Activated T-helper 2 cell treated with anti-CD3 and anti-CD28 coated beads, Interferon-gamma antibody, Interleukin-2, Interleukin-4, amounts not matched to agents 10 μg/mL and 5 μg/mL and 100 μg/mL, durations not matched to agents 14 hours and 24 hours and 36 hours (primary cell): ENCODE measurements around the gene EZH1. TPM values are rescaled to one million over a fixed set of nuclear protein-coding genes. Genes with fewer than 3 reads are reported as not detected.

Experiments used
- DNase-seq: peaks from one replicate; pipeline ENCODE4 v3.0.0; 2021; ENCODE audit warnings: low spot score
- H3K27ac Mint-ChIP-seq: one replicate; pipeline ENCODE4 v1.8.0; 2021; ENCODE audit warnings: mixed read lengths
- H3K27me3 Mint-ChIP-seq: one replicate; pipeline ENCODE4 v1.8.0; 2021; ENCODE audit warnings: low read depth, mixed read lengths
- H3K36me3 Mint-ChIP-seq: one replicate; pipeline ENCODE4 v1.8.0; 2021; ENCODE audit warnings: low read depth, mixed read lengths
- H3K4me1 Mint-ChIP-seq: one replicate; pipeline ENCODE4 v1.8.0; 2021; ENCODE audit warnings: low read depth, mixed read lengths
- H3K4me3 Mint-ChIP-seq: one replicate; pipeline ENCODE4 v1.8.0; 2021; ENCODE audit warnings: low read depth, mild to moderate bottlenecking, moderate library complexity, mixed read lengths
- H3K9me3 Mint-ChIP-seq: one replicate; pipeline ENCODE4 v1.8.0; 2021; ENCODE audit warnings: mixed read lengths
- intact Hi-C: fragments of 100-400 bp; cut with micrococcal nuclease; formaldehyde crosslinking; loops from one replicate; pipeline ENCODE4 v1.15.1; 2023
- total RNA-seq: library from RNA; stranded (reverse); gene quantifications from 2 replicates; pipeline ENCODE4 v1.2.3, GENCODE V29; 2022

The EZH1 gene
- total RNA-seq, 1 donor from 2014 or later, result 37.1 TPM

GRCh38 chr17:42697108-42697811, 47.6 kb downstream of the EZH1 start:
- Mint-ChIP-seq H3K4me1 (no peaks in the 10 kb centered on the region), H3K27me3 (peaks cover 3% of the 10 kb centered on the region), H3K27ac (no peak overlapping the region), H3K4me3 (no peak overlapping the region), H3K36me3 (peaks cover 25% of the 10 kb centered on the region), H3K9me3 (no peaks in the 10 kb centered on the region)
- intact Hi-C loops, result no loop called here
- DNase-seq, result no peak

GRCh38 chr17:42695500-42695899, 49.3 kb downstream of the EZH1 start:
- no peak overlapping the region for H3K27ac Mint-ChIP-seq
- no peak overlapping the region for H3K4me3 Mint-ChIP-seq
- no peak for DNase-seq
- H3K9me3 Mint-ChIP-seq, result no peaks in the 10 kb centered on the region
- H3K36me3 Mint-ChIP-seq, result peaks cover 7% of the 10 kb centered on the region
- no peaks in the 10 kb centered on the region for H3K4me1 Mint-ChIP-seq
- peaks cover 3% of the 10 kb centered on the region for H3K27me3 Mint-ChIP-seq
- intact Hi-C loops, result no loop called here

GRCh38 chr17:42694524-42694923, 50.3 kb downstream of the EZH1 start:
- intact Hi-C loops, result no loop called here
- DNase-seq, result no peak
- H3K27me3 Mint-ChIP-seq, result peaks cover 3% of the 10 kb centered on the region
- peaks cover 4% of the 10 kb centered on the region for H3K36me3 Mint-ChIP-seq
- no peak overlapping the region for H3K27ac Mint-ChIP-seq
- H3K4me3 Mint-ChIP-seq, result no peak overlapping the region
- no peaks in the 10 kb centered on the region for H3K9me3 Mint-ChIP-seq
- no peaks in the 10 kb centered on the region for H3K4me1 Mint-ChIP-seq

- no peak for DNase-seq
- Mint-ChIP-seq H3K9me3 (no peaks in the 10 kb centered on the region), H3K27me3 (peaks cover 8% of the 10 kb centered on the region), H3K27ac (no peak overlapping the region), H3K36me3 (peaks cover 4% of the 10 kb centered on the region), H3K4me3 (no peak overlapping the region), H3K4me1 (no peaks in the 10 kb centered on the region)
- intact Hi-C loops, result no loop called here
These were observed 52.4 kb downstream of the EZH1 start for GRCh38 chr17:42692489-42692888.

GRCh38 chr17:42691021-42691545, 53.8 kb downstream of the EZH1 start:
- no peak overlapping the region for H3K4me3 Mint-ChIP-seq
- H3K27ac Mint-ChIP-seq, result no peak overlapping the region
- H3K4me1 Mint-ChIP-seq, result no peaks in the 10 kb centered on the region
- H3K27me3 Mint-ChIP-seq, result peaks cover 8% of the 10 kb centered on the region
- no peak for DNase-seq
- H3K9me3 Mint-ChIP-seq, result no peaks in the 10 kb centered on the region
- intact Hi-C loops, result no loop called here
- H3K36me3 Mint-ChIP-seq, result peaks cover 4% of the 10 kb centered on the region

- Mint-ChIP-seq H3K9me3 (no peaks in the 10 kb centered on the region), H3K4me3 (no peak overlapping the region), H3K27ac (no peak overlapping the region), H3K27me3 (peaks cover 12% of the 10 kb centered on the region), H3K36me3 (no peaks in the 10 kb centered on the region), H3K4me1 (no peaks in the 10 kb centered on the region)
- DNase-seq, result no peak
- intact Hi-C loops, result no loop called here
These were observed 54.2 kb downstream of the EZH1 start for GRCh38 chr17:42690596-42690995.

GRCh38 chr17:42687707-42688320, 57.0 kb downstream of the EZH1 start:
- Mint-ChIP-seq H3K4me1 (peaks cover 6% of the 10 kb centered on the region), H3K4me3 (no peak overlapping the region), H3K9me3 (no peaks in the 10 kb centered on the region), H3K36me3 (no peaks in the 10 kb centered on the region), H3K27ac (no peak overlapping the region), H3K27me3 (peaks cover 31% of the 10 kb centered on the region)
- intact Hi-C loops, result no loop called here
- no peak for DNase-seq

GRCh38 chr17:42686520-42687128, 58.2 kb downstream of the EZH1 start:
- H3K4me1 Mint-ChIP-seq, result peaks cover 16% of the 10 kb centered on the region
- DNase-seq, result no peak

GRCh38 chr17:42685831-42686230, 59.0 kb downstream of the EZH1 start:
- Mint-ChIP-seq H3K4me3 (no peak overlapping the region), H3K36me3 (no peaks in the 10 kb centered on the region), H3K27me3 (peaks cover 48% of the 10 kb centered on the region), H3K9me3 (no peaks in the 10 kb centered on the region), H3K4me1 (peaks cover 22% of the 10 kb centered on the region), H3K27ac (no peak overlapping the region)
- intact Hi-C loops, result no loop called here
- no peak for DNase-seq

More at GRCh38 chr17:42686520-42687128, 58.2 kb downstream of the EZH1 start:
- H3K27ac Mint-ChIP-seq, result no peak overlapping the region
- no peaks in the 10 kb centered on the region for H3K9me3 Mint-ChIP-seq
- H3K36me3 Mint-ChIP-seq, result no peaks in the 10 kb centered on the region
- no peak overlapping the region for H3K4me3 Mint-ChIP-seq
- peaks cover 42% of the 10 kb centered on the region for H3K27me3 Mint-ChIP-seq
- intact Hi-C loops, result no loop called here

- DNase-seq, result no peak
- Mint-ChIP-seq H3K4me1 (peaks cover 26% of the 10 kb centered on the region), H3K27ac (no peak overlapping the region), H3K36me3 (no peaks in the 10 kb centered on the region), H3K9me3 (no peaks in the 10 kb centered on the region), H3K4me3 (no peak overlapping the region), H3K27me3 (peaks cover 51% of the 10 kb centered on the region)
- intact Hi-C loops, result no loop called here
These were observed 59.8 kb downstream of the EZH1 start for GRCh38 chr17:42684929-42685556.

- Mint-ChIP-seq H3K36me3 (no peaks in the 10 kb centered on the region), H3K9me3 (no peaks in the 10 kb centered on the region), H3K27ac (no peak overlapping the region), H3K4me1 (peaks cover 36% of the 10 kb centered on the region), H3K4me3 (no peak overlapping the region), H3K27me3 (peaks cover 46% of the 10 kb centered on the region)
- intact Hi-C loops, result no loop called here
- DNase-seq, result no peak
These were observed 61.3 kb downstream of the EZH1 start for GRCh38 chr17:42683407-42684034.

- Mint-ChIP-seq H3K4me1 (peaks cover 39% of the 10 kb centered on the region), H3K4me3 (peak overlapping the region; percentile 79), H3K36me3 (no peaks in the 10 kb centered on the region), H3K27me3 (peaks cover 45% of the 10 kb centered on the region), H3K27ac (no peak overlapping the region), H3K9me3 (no peaks in the 10 kb centered on the region)
- intact Hi-C loops, result no loop called here
- no peak for DNase-seq
These were observed 62.0 kb downstream of the EZH1 start for GRCh38 chr17:42682722-42683403.
